Measurements from ENCODE around the gene DPF3.

DPF3 gene

GRCh38 chr14:72633551-72633950 lies 260.4 kb downstream of the DPF3 start:
- no peak for DNase-seq

- DNase-seq = no peak
These were observed 261.2 kb downstream of the DPF3 start for GRCh38 chr14:72632727-72633126.

GRCh38 chr14:72631401-72631800 lies 262.5 kb downstream of the DPF3 start:
- DNase-seq = no peak

GRCh38 chr14:72630374-72630773 lies 263.5 kb downstream of the DPF3 start:
- DNase-seq = no peak

GRCh38 chr14:72629534-72629933 lies 264.4 kb downstream of the DPF3 start:
- DNase-seq = no peak

GRCh38 chr14:72625689-72626088 lies 268.2 kb downstream of the DPF3 start:
- no peak for DNase-seq

- no peak for DNase-seq
These were observed 272.4 kb downstream of the DPF3 start for GRCh38 chr14:72621387-72622065.

- DNase-seq = no peak
These were observed 274.0 kb downstream of the DPF3 start for GRCh38 chr14:72619881-72620280.

- DNase-seq = no peak
These were observed 274.8 kb downstream of the DPF3 start for GRCh38 chr14:72619111-72619571.

- no peak for DNase-seq
These were observed 275.5 kb downstream of the DPF3 start for GRCh38 chr14:72618424-72618823.

GRCh38 chr14:72617391-72618031 lies 276.4 kb downstream of the DPF3 start:
- no peak for DNase-seq

- no peak for DNase-seq
These were observed 277.1 kb downstream of the DPF3 start for GRCh38 chr14:72616811-72617210.

- DNase-seq = no peak
These were observed 277.6 kb downstream of the DPF3 start for GRCh38 chr14:72616294-72616693.

- no peak for DNase-seq
These were observed 278.3 kb downstream of the DPF3 start for GRCh38 chr14:72615451-72616121.

GRCh38 chr14:72614891-72615415 lies 278.9 kb downstream of the DPF3 start:
- no peak for DNase-seq

GRCh38 chr14:72614365-72614764 lies 279.5 kb downstream of the DPF3 start:
- DNase-seq = no peak

GRCh38 chr14:72613975-72614319 lies 280.0 kb downstream of the DPF3 start:
- DNase-seq = no peak

GRCh38 chr14:72613231-72613974 lies 280.5 kb downstream of the DPF3 start:
- DNase-seq = no peak

- no peak for DNase-seq
These were observed 281.9 kb downstream of the DPF3 start for GRCh38 chr14:72612041-72612440.

GRCh38 chr14:72611506-72611905 lies 282.4 kb downstream of the DPF3 start:
- DNase-seq = no peak

GRCh38 chr14:72610831-72611200 lies 283.1 kb downstream of the DPF3 start:
- no peak for DNase-seq

GRCh38 chr14:72610096-72610830 lies 283.6 kb downstream of the DPF3 start:
- no peak for DNase-seq
